Sigmoid colon (tissue), 7 donors: ENCODE data around the gene DPM2. TPM values are rescaled to one million over a fixed set of nuclear protein-coding genes. Genes with fewer than 3 reads are reported as not detected.

Source experiments
- DNase-seq: peaks from one replicate; pipeline ENCODE4 v3.0.0-alpha.2; 2019
- H3K27ac ChIP-seq, 4 donors: fragments of 200-600 bp; sonication (generic); one replicate each; pipeline ENCODE4 v1.5.1; 2016 to 2019; ENCODE audit warnings: mild to moderate bottlenecking in 1 of 4
- H3K27me3 ChIP-seq, 3 donors: fragments of 200-600 bp; sonication (generic); one replicate each; pipeline ENCODE4 v1.5.1; 2019; ENCODE audit warnings: mild to moderate bottlenecking in 1 of 3
- H3K36me3 ChIP-seq, 4 donors: fragments of 200-600 bp; sonication (generic); one replicate each; pipeline ENCODE4 v1.5.1; 2016 to 2019
- H3K4me1 ChIP-seq, 4 donors: fragments of 200-600 bp; sonication (generic); one replicate each; pipeline ENCODE4 v1.5.1; 2017 to 2019
- H3K4me3 ChIP-seq, 4 donors: fragments of 200-600 bp; sonication (generic); one replicate each; pipeline ENCODE4 v1.5.1; 2017 to 2019; ENCODE audit warnings: mild to moderate bottlenecking in 2 of 4, moderate library complexity in 1 of 4
- H3K9me3 ChIP-seq, 4 donors: fragments of 200-600 bp in 3 of 4; sonication (generic) in 3 of 4; one replicate each; pipeline versions ENCODE4 v1.5.1 to v1.6.1; 2013 to 2019
- CTCF ChIP-seq, 4 experiments: fragments of 450-650 bp in 3 of 4; fragments of 200-600 bp in 1 of 4; IDR thresholded peaks; one replicate each; pipeline ENCODE4 v1.5.1; 2016 to 2019; ENCODE audit warnings: antibody characterized with exemption in 4 of 4, mild to moderate bottlenecking in 3 of 4, moderate library complexity in 2 of 4
- EP300 ChIP-seq, 4 donors: sonication (generic); formaldehyde crosslinking; IDR thresholded peaks; one replicate each; pipeline ENCODE4 v1.6.1; 2017; ENCODE audit warnings: antibody characterized with exemption in 4 of 4
- POLR2A ChIP-seq, 2 donors: fragments of 450-650 bp; IDR thresholded peaks; one replicate each; pipeline ENCODE4 v1.6.1; 2016; ENCODE audit warnings: antibody characterized with exemption in 2 of 2, mild to moderate bottlenecking in 2 of 2, moderate library complexity in 2 of 2
- POLR2AphosphoS5 ChIP-seq, 4 donors: sonication (generic); formaldehyde crosslinking; IDR thresholded peaks; one replicate each; pipeline ENCODE4 v1.6.1; 2017; ENCODE audit warnings: antibody characterized with exemption in 4 of 4
- WGBS, 2 donors: extraction: QIAGEN DNeasy Blood & Tissue Kit; methylation state at CpG; one replicate each; pipeline ENCODE4 v1.1.7; 2013; 5-methylcytosine and 5-hydroxymethylcytosine counted together
- intact Hi-C: fragments of 100-400 bp; cut with DNase I; formaldehyde crosslinking; loops from one replicate; pipeline ENCODE4 v1.15.1; 2023
- polyA plus RNA-seq, 3 donors: library from polyadenylated mRNA; stranded (reverse); fragments of 200-250 nt; gene quantifications; one replicate each; pipeline ENCODE4 v1.2.3, GENCODE V29; 2013
- total RNA-seq, 4 donors: library from RNA; depleted of rRNA; stranded (reverse); fragments of >200 nt; gene quantifications; one replicate each; pipeline ENCODE4 v1.1.0, GENCODE V29; 2016
- donor health status: healthy with polysubstance abuse.
- donor health status: Bipolar disorder and iron deficiency.
- donor health status: healthy.

DPM2 gene
- total and polyA plus RNA-seq, 7 donors = 6.0 to 41.9 (median 11.9) TPM

GRCh38 chr9:127898433-127899127 is 39.1 kb downstream of the DPM2 start:
- Histone ChIP-seq H3K4me1 (peaks cover 0 to 52% (median 45%) of the 10 kb centered on the region in 4 donors), H3K4me3 (peak overlapping the region; percentile 94 to 100 (median 94)), H3K27ac (peak overlapping the region; percentile 94 to 98 (median 97)), H3K36me3 (peaks cover 24 to 29% (median 27%) of the 10 kb centered on the region in 4 donors), H3K9me3 (no peaks in the 10 kb centered on the region), H3K27me3 (no peaks in the 10 kb centered on the region)
- intact Hi-C loops = loop anchor here (2.0 kb wide), 1 partner anchor 18 kb away; the partner anchor contains the start of gene ST6GALNAC4
- WGBS, 2 donors = 4 to 22% methylated on average over 32 of the region's 32 CpGs
- TF ChIP-seq POLR2AphosphoS5 (IDR thresholded peaks at IDR 0.05) (peak; percentile 20 to 55 (median 40)), EP300 (IDR thresholded peaks at IDR 0.05) (no peak)
- peak; percentile 85 for DNase-seq

- H3K27ac ChIP-seq = peak overlapping the region; percentile 94 to 98 (median 97)
- 16 to 19% methylated on average over 19 of the region's 19 CpGs for WGBS, 2 donors
- H3K9me3 ChIP-seq = peaks cover 0 to 3% (median 0%) of the 10 kb centered on the region in 4 donors
- no peaks in the 10 kb centered on the region for H3K27me3 ChIP-seq
- TF ChIP-seq POLR2AphosphoS5 (IDR thresholded peaks at IDR 0.05) (peak; percentile 29 to 59 (median 48)), EP300 (IDR thresholded peaks at IDR 0.05) (no peak)
- peaks cover 34 to 42% (median 38%) of the 10 kb centered on the region in 4 donors for H3K36me3 ChIP-seq
- DNase-seq = peak; percentile 96
- intact Hi-C loops = loop anchor here (1.0 kb wide), 1 partner anchor 19 kb away; no protein-coding TSS in a partner anchor
- H3K4me3 ChIP-seq = peak overlapping the region; percentile 17 to 100 (median 63)
- H3K4me1 ChIP-seq = peaks cover 0 to 48% (median 43%) of the 10 kb centered on the region in 4 donors
Measured at GRCh38 chr9:127897193-127897692, 40.4 kb downstream of the DPM2 start.

- TF ChIP-seq POLR2A (IDR thresholded peaks at IDR 0.05) (no peak), EP300 (IDR thresholded peaks at IDR 0.05) (no peak), CTCF (IDR thresholded peaks at IDR 0.05) (no peak), POLR2AphosphoS5 (IDR thresholded peaks at IDR 0.05) (no peak)
Measured at GRCh38 chr9:127896395-127897192, 41.1 kb downstream of the DPM2 start.

GRCh38 chr9:127895811-127896210 is 41.8 kb downstream of the DPM2 start:
- no peak for DNase-seq
- H3K27ac ChIP-seq = no peak overlapping the region
- H3K4me1 ChIP-seq = peaks cover 0 to 41% (median 39%) of the 10 kb centered on the region in 4 donors
- peaks cover 0 to 3% (median 0%) of the 10 kb centered on the region in 4 donors for H3K9me3 ChIP-seq
- no peak for TF ChIP-seq POLR2A (IDR thresholded peaks at IDR 0.05)
- TF ChIP-seq EP300 (IDR thresholded peaks at IDR 0.05) = no peak
- TF ChIP-seq POLR2AphosphoS5 (IDR thresholded peaks at IDR 0.05) = no peak
- no peak for TF ChIP-seq CTCF (IDR thresholded peaks at IDR 0.05)
- WGBS, 2 donors = 95% methylated on average over 8 of the region's 8 CpGs
- no peak overlapping the region for H3K4me3 ChIP-seq
- no peaks in the 10 kb centered on the region for H3K27me3 ChIP-seq
- peaks cover 40 to 53% (median 44%) of the 10 kb centered on the region in 4 donors for H3K36me3 ChIP-seq
- intact Hi-C loops = no loop called here

More at GRCh38 chr9:127896395-127897192, 41.1 kb downstream of the DPM2 start:
- peak; percentile 66 for DNase-seq
- Histone ChIP-seq H3K9me3 (peaks cover 0 to 3% (median 0%) of the 10 kb centered on the region in 4 donors), H3K27ac (peak overlapping the region; percentile 94 to 98 (median 97)), H3K4me3 (peak overlapping the region; percentile 17 to 100 (median 63)), H3K4me1 (peaks cover 0 to 48% (median 43%) of the 10 kb centered on the region in 4 donors), H3K36me3 (peaks cover 37 to 48% (median 39%) of the 10 kb centered on the region in 4 donors), H3K27me3 (no peaks in the 10 kb centered on the region)
- intact Hi-C loops = loop anchor here (1.0 kb wide), 1 partner anchor 18 kb away; no protein-coding TSS in a partner anchor
- WGBS, 2 donors = 78 to 82% methylated on average over 16 of the region's 16 CpGs

- no peak for DNase-seq
- H3K9me3 ChIP-seq = peaks cover 0 to 3% (median 0%) of the 10 kb centered on the region in 4 donors
- peaks cover 49 to 71% (median 54%) of the 10 kb centered on the region in 4 donors for H3K36me3 ChIP-seq
- peaks cover 0 to 25% (median 23%) of the 10 kb centered on the region in 4 donors for H3K4me1 ChIP-seq
- intact Hi-C loops = no loop called here
- WGBS, 2 donors = 95 to 99% methylated on average over 4 of the region's 4 CpGs
- no peaks in the 10 kb centered on the region for H3K27me3 ChIP-seq
- TF ChIP-seq CTCF (IDR thresholded peaks at IDR 0.05) = no peak
- TF ChIP-seq POLR2AphosphoS5 (IDR thresholded peaks at IDR 0.05) = no peak
- TF ChIP-seq EP300 (IDR thresholded peaks at IDR 0.05) = no peak
- no peak for TF ChIP-seq POLR2A (IDR thresholded peaks at IDR 0.05)
- H3K27ac ChIP-seq = no peak overlapping the region
- no peak overlapping the region for H3K4me3 ChIP-seq
Measured at GRCh38 chr9:127893392-127893791, 44.3 kb downstream of the DPM2 start.
